ENCODE measurements around the gene ARFRP1.

Gene ARFRP1

DNA sequence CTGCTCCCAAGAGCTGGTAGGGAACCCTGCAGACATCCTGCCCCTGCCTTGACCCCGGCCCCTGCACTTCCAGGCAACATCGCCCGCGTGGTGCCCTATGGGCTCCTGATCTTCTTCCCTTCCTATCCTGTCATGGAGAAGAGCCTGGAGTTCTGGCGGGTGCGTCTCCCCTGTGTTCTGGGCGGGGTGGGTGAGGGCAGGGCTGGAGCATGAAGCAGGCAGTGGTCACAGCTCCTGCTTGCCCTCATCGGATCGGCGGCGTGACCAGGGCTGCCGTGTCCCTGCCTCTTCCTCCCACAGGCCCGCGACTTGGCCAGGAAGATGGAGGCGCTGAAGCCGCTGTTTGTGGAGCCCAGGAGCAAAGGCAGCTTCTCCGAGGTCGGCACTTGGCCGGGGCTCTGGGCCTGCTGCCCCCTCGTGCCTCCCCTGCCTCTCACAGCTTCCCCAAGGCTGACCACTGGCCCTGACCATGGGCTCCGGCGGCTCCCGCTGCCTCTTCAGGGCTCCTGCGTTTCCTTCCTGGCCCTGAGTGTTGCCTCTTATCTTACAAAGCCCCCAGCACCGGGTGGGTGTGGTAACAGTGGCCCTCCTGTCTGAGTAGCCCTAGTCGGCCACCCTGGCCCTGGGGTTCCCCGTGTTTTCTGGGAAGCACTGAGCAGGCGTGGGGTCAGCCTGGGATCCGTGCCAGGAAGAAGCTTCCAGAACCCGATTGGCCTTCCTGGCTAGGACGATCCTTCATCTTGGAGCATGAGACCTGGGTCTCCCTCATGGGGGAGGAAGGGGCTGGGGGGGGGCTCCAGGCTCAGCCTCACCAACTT is 19.3 kb downstream of the ARFRP1 start:
- no peak for DNase-seq (ENCODE audit: low read depth in 1 of 2, low spot score in 1 of 2)
- no peaks in the 10 kb centered on the region for H3K27me3 ChIP-seq (ENCODE audit: insufficient read depth, poor library complexity, severe bottlenecking)
- H3K27ac ChIP-seq (replicated peaks): no peak overlapping the region
- no peak overlapping the region for H3K4me3 ChIP-seq (replicated peaks; ENCODE audit: insufficient read depth, low read length)
- TF ChIP-seq, protein P1, sequence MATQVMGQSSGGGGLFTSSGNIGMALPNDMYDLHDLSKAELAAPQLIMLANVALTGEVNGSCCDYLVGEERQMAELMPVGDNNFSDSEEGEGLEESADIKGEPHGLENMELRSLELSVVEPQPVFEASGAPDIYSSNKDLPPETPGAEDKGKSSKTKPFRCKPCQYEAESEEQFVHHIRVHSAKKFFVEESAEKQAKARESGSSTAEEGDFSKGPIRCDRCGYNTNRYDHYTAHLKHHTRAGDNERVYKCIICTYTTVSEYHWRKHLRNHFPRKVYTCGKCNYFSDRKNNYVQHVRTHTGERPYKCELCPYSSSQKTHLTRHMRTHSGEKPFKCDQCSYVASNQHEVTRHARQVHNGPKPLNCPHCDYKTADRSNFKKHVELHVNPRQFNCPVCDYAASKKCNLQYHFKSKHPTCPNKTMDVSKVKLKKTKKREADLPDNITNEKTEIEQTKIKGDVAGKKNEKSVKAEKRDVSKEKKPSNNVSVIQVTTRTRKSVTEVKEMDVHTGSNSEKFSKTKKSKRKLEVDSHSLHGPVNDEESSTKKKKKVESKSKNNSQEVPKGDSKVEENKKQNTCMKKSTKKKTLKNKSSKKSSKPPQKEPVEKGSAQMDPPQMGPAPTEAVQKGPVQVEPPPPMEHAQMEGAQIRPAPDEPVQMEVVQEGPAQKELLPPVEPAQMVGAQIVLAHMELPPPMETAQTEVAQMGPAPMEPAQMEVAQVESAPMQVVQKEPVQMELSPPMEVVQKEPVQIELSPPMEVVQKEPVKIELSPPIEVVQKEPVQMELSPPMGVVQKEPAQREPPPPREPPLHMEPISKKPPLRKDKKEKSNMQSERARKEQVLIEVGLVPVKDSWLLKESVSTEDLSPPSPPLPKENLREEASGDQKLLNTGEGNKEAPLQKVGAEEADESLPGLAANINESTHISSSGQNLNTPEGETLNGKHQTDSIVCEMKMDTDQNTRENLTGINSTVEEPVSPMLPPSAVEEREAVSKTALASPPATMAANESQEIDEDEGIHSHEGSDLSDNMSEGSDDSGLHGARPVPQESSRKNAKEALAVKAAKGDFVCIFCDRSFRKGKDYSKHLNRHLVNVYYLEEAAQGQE (IDR thresholded peaks at IDR 0.05; ENCODE audit: insufficient replicate concordance, low read depth): no peak
- TF ChIP-seq, protein P2, sequence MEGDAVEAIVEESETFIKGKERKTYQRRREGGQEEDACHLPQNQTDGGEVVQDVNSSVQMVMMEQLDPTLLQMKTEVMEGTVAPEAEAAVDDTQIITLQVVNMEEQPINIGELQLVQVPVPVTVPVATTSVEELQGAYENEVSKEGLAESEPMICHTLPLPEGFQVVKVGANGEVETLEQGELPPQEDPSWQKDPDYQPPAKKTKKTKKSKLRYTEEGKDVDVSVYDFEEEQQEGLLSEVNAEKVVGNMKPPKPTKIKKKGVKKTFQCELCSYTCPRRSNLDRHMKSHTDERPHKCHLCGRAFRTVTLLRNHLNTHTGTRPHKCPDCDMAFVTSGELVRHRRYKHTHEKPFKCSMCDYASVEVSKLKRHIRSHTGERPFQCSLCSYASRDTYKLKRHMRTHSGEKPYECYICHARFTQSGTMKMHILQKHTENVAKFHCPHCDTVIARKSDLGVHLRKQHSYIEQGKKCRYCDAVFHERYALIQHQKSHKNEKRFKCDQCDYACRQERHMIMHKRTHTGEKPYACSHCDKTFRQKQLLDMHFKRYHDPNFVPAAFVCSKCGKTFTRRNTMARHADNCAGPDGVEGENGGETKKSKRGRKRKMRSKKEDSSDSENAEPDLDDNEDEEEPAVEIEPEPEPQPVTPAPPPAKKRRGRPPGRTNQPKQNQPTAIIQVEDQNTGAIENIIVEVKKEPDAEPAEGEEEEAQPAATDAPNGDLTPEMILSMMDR (IDR thresholded peaks at IDR 0.05; ENCODE audit: insufficient read depth, low read length): no peak
- TF ChIP-seq SPI1 (IDR thresholded peaks at IDR 0.05; ENCODE audit: borderline replicate concordance, low read depth): no peak
- no peak for TF ChIP-seq POLR2AphosphoS5 (IDR thresholded peaks at IDR 0.05; ENCODE audit: low read depth)

DNA sequence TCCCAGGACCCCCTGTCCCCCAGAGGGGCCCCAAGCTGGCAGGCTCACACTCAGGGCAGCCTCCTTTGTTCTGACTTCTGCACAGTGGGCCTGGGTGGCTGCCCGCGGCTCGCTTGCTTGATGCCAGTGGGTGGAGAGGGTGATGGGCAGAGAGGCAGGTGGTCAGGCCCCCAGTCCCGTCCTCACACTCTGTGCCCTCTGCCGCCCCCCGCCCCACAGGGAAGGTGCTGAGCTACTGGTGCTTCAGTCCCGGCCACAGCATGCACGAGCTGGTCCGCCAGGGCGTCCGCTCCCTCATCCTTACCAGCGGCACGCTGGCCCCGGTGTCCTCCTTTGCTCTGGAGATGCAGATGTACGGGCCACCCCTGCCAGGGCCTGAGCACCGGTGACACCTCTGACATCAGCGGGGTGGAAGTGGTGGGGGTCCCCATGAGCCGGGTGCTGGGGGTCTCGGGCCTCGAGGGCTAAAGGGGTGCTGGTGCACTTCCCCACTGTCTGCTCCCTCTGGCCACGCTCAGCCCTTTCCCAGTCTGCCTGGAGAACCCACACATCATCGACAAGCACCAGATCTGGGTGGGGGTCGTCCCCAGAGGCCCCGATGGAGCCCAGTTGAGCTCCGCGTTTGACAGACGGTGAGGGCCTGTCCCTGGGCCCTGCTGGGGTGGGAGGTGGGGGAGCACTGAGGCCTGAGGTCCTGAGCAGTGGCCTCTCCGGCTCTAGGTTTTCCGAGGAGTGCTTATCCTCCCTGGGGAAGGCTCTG is 20.2 kb downstream of the ARFRP1 start:
- Histone ChIP-seq H3K27me3 (ENCODE audit: insufficient read depth, poor library complexity, severe bottlenecking) (no peaks in the 10 kb centered on the region), H3K27ac (replicated peaks) (no peak overlapping the region), H3K4me3 (replicated peaks; ENCODE audit: insufficient read depth, low read length) (no peak overlapping the region)
- no peak for DNase-seq (ENCODE audit: low read depth in 1 of 2, low spot score in 1 of 2)
- TF ChIP-seq SPI1 (IDR thresholded peaks at IDR 0.05; ENCODE audit: borderline replicate concordance, low read depth): no peak
- TF ChIP-seq GABPA (IDR thresholded peaks at IDR 0.05; ENCODE audit: low read depth): no peak
- TF ChIP-seq POLR2AphosphoS5 (IDR thresholded peaks at IDR 0.05; ENCODE audit: low read depth): no peak
- TF ChIP-seq, protein P1 (IDR thresholded peaks at IDR 0.05; ENCODE audit: insufficient replicate concordance, low read depth): no peak
- TF ChIP-seq, protein P2 (IDR thresholded peaks at IDR 0.05; ENCODE audit: insufficient read depth, low read length): no peak

DNA sequence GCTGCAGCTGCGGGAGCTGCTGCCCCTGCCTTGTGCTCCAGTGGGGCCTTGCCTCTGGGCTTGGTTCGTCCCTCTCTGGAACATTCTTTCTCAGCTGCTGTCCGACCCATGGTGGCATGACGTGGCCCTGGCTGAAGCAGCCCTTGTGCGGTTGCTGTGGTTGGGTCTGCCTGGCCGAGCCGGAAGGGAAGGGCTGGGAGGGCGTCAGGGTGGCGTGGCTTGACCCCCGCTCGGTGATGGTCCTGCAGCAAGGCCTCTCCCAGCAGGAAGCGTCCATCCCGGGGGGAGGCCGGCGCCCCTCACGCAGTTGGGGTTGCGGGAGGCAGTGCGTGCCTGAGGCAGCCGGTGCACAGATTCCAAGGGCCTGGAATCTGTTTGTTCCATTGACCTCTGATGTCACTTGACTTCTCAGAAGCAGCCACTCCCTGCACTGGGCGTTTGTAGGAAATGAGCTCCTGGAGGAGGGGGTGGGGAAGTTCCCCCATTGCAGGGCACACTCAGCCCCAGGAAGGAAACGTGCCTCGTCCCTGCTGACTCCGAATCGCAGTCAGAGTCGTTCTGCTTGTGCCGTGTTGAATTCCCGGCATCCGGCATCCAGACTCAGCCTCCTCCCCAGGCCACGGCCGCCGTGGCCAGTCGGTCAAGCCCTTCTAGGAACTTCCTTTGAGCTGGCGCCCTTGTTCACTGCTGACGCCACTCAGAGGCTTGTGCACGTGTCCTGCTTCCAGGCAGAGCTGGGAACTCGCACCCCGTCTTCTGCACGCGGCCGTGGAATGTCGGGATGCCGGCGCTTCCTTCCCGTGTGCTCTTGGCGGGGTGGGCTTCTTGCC is 21.1 kb downstream of the ARFRP1 start:
- TF ChIP-seq SPI1 (IDR thresholded peaks at IDR 0.05; ENCODE audit: borderline replicate concordance, low read depth) (0 out of 2 replicates have a peak, but pooled peaks have one; percentile 1), POLR2AphosphoS5 (IDR thresholded peaks at IDR 0.05; ENCODE audit: low read depth) (no peak; the same call in 1 of the 2 replicates)
- TF ChIP-seq, protein P1 (IDR thresholded peaks at IDR 0.05; ENCODE audit: insufficient replicate concordance, low read depth): peak; percentile 18
- 0 out of 2 replicates have a peak overlapping the region, but pooled peaks have one; percentile 18 for H3K27ac ChIP-seq (replicated peaks)
- no peaks in the 10 kb centered on the region for H3K27me3 ChIP-seq (ENCODE audit: insufficient read depth, poor library complexity, severe bottlenecking)
- peak in 1 of 2 experiments; percentile 63 for DNase-seq (ENCODE audit: low read depth in 1 of 2, low spot score in 1 of 2)
- H3K4me3 ChIP-seq (replicated peaks; ENCODE audit: insufficient read depth, low read length): no peak overlapping the region

All from HL-60 (cell line).